HepG2 (cell line): ENCODE results near the gene CTDSP2. TPM values are rescaled to one million over a fixed set of nuclear protein-coding genes. Genes with fewer than 3 reads are reported as not detected.

ENCODE experiments used
- ATAC-seq: fragments of 200-7000 bp; cut with Tn5 transposase; 3 replicates; pipeline ENCODE4 v1.9.1; 2020; ENCODE audit warnings: mild to moderate bottlenecking, moderate library complexity
- BruUV-seq: library from RNA; stranded (reverse); fragments of 400-500 nt; replicated peaks from 2 replicates; lab custom pipeline; 2021; lab: Mats Ljungman, UMichigan
- CTCF ChIA-PET: fragments of 300-600 bp; formaldehyde crosslinking; extraction: SDS; loops from one replicate; lab custom pipeline; 2021; ENCODE audit warnings: low total read pairs, inconsistent platforms, low intra/inter-chr PET ratio; lab: Yijun Ruan, JAX
- POLR2A ChIA-PET: fragments of 350-600 bp; sonication (Branson Sonifier 250); formaldehyde crosslinking; loops from one replicate; lab custom pipeline; 2020; ENCODE audit warnings: antibody characterized with exemption, inconsistent platforms; lab: Yijun Ruan, JAX
- DNase-seq: peaks from one replicate; pipeline ENCODE4 v3.0.0-alpha.2; 2015; ENCODE audit warnings: low spot score
- FAIRE-seq: peaks from 3 replicates; lab custom pipeline; 2011; peaks lifted over from hg19 to GRCh38; lab: Jason Lieb, UNC
- H2AFZ ChIP-seq: one replicate; pipeline ENCODE4 v1.6.1; 2011; ENCODE audit warnings: low read length, inconsistent platforms
- H3K27ac ChIP-seq: fragments of 300-600 bp; 3 replicates; pipeline ENCODE4 v1.8.0; 2011; ENCODE audit warnings: mixed run types, mild to moderate bottlenecking, mixed read lengths, low read length, inconsistent platforms; ENCODE audit not compliant: insufficient read depth; ENCODE audit errors: extremely low read length
- H3K27me3 ChIP-seq, 2 experiments: fragments of 200-600 bp in 1 of 2; 2 replicates in 1 of 2; 3 replicates in 1 of 2; pipeline versions ENCODE4 v1.6.0 to v1.8.0; 2011; ENCODE audit warnings: low read length in 2 of 2, mild to moderate bottlenecking in 2 of 2, moderate library complexity in 2 of 2, inconsistent platforms in 1 of 2; ENCODE audit not compliant: insufficient read depth in 2 of 2, control insufficient read depth in 1 of 2
- H3K36me3 ChIP-seq, 2 experiments: fragments of 200-600 bp in 1 of 2; replicated peaks in 1 of 2; 2 replicates in 1 of 2; 3 replicates in 1 of 2; pipeline versions ENCODE4 v1.5.1 to v1.8.0; 2011; ENCODE audit warnings: low read length in 2 of 2, inconsistent platforms in 1 of 2; ENCODE audit not compliant: insufficient read depth in 2 of 2, control insufficient read depth in 1 of 2
- H3K4me1 ChIP-seq: 2 replicates; pipeline ENCODE4 v1.5.1; 2012; ENCODE audit warnings: low read length, inconsistent platforms; ENCODE audit not compliant: insufficient read depth
- H3K4me2 ChIP-seq: 2 replicates; pipeline ENCODE4 v1.6.0; 2011; ENCODE audit warnings: low read depth, low read length, inconsistent platforms
- H3K4me3 ChIP-seq, 3 experiments: fragments of 200-600 bp in 1 of 3; sonication (generic), shearing (Covaris generic) in 1 of 3; replicated peaks in 1 of 3; 2 replicates each; pipeline ENCODE4 v1.5.1; 2011 to 2016; ENCODE audit warnings: low read length in 3 of 3, inconsistent platforms in 2 of 3, low read depth in 2 of 3, mild to moderate bottlenecking in 2 of 3, control low read depth in 1 of 3, mixed read lengths in 1 of 3; ENCODE audit not compliant: insufficient read depth in 1 of 3
- H3K79me2 ChIP-seq: one replicate; pipeline ENCODE4 v1.6.1; 2011; ENCODE audit warnings: low read length, inconsistent platforms; ENCODE audit not compliant: insufficient read depth
- H3K9ac ChIP-seq: 2 replicates; pipeline ENCODE4 v1.6.0; 2011; ENCODE audit warnings: mild to moderate bottlenecking, low read depth, low read length, inconsistent platforms; ENCODE audit not compliant: insufficient read depth
- H3K9me3 ChIP-seq: 2 replicates; pipeline ENCODE4 v1.5.1; 2012; ENCODE audit warnings: mild to moderate bottlenecking, low read length
- H4K20me1 ChIP-seq: 2 replicates; pipeline ENCODE4 v1.6.0; 2011; ENCODE audit warnings: inconsistent platforms, mild to moderate bottlenecking, low read length, moderate library complexity; ENCODE audit not compliant: insufficient read depth
- BCL6 ChIP-seq: IDR thresholded peaks from 2 replicates; pipeline ENCODE4 v1.6.1; 2016; ENCODE audit warnings: missing genetic modification reagents, missing compliant biosample characterization
- HOXD1 ChIP-seq: sonication (generic); formaldehyde crosslinking; IDR thresholded peaks from 2 replicates; pipeline ENCODE4 v1.5.0; 2020; ENCODE audit warnings: missing genetic modification reagents
- MTF1 ChIP-seq: sonication (generic); formaldehyde crosslinking; IDR thresholded peaks from 2 replicates; pipeline ENCODE4 v1.5.0; 2020; ENCODE audit warnings: missing genetic modification reagents
- POGZ ChIP-seq: sonication (generic); formaldehyde crosslinking; IDR thresholded peaks from 2 replicates; pipeline ENCODE4 v1.4.0; 2020; ENCODE audit warnings: mild to moderate bottlenecking, missing genetic modification reagents
- RFX1 ChIP-seq: fragments of 450-650 bp; IDR thresholded peaks from 2 replicates; pipeline ENCODE4 v1.6.1; 2017
- SSRP1 ChIP-seq: IDR thresholded peaks from 2 replicates; pipeline ENCODE4 v1.6.1; 2016; ENCODE audit warnings: control low read depth
- ZNF7 ChIP-seq: IDR thresholded peaks from 2 replicates; pipeline ENCODE4 v1.6.1; 2016; ENCODE audit warnings: missing biosample characterization, missing genetic modification reagents
- ZNF768 ChIP-seq: sonication (generic); formaldehyde crosslinking; IDR thresholded peaks from 2 replicates; pipeline ENCODE4 v1.4.0; 2020; ENCODE audit warnings: missing genetic modification reagents
- WGBS: methylation state at CpG from one replicate; pipeline ENCODE4 v1.1.6; 2017; ENCODE audit warnings: low lambda C conversion rate; 5-methylcytosine and 5-hydroxymethylcytosine counted together
- in situ Hi-C: cut with HindIII; loops from 2 replicates; pipeline ENCODE4 v1.10.0; 2017; ENCODE audit warnings: low pct_unique_long_range_greater_than_20kb; ENCODE audit not compliant: extremely low pct_ligation_motif_present
- intact Hi-C: fragments of 100-400 bp; cut with micrococcal nuclease; formaldehyde crosslinking; loops from one replicate; pipeline ENCODE4 v1.10.0; 2022; ENCODE audit not compliant: unreplicated experiment
- polyA plus RNA-seq, 8 experiments: library from polyadenylated mRNA; depleted of rRNA in 3 of 8; stranded (reverse) in 7 of 8; unstranded in 1 of 8; fragments of >200 nt; fragmentation: Illumina TruSeq in 4 of 8; extraction: Trizol in 4 of 8; gene quantifications; 2 replicates each; pipeline versions ENCODE4 v1.2.1 to v1.2.3, GENCODE V29; 2011 to 2016; ENCODE audit warnings: low read depth in 4 of 8, missing spikeins in 1 of 8, mixed read lengths in 1 of 8; ENCODE audit not compliant: insufficient read depth in 1 of 8
- total RNA-seq, 5 experiments: library from RNA; depleted of rRNA; stranded (reverse); fragments of >200 nt; fragmentation: Illumina TruSeq; extraction: Trizol; gene quantifications; 2 replicates each; pipeline ENCODE4 v1.2.3, GENCODE V29; 2016; ENCODE audit warnings: low read depth in 1 of 5
- TF ChIP-seq, protein P1 (sequence below): sonication (generic); formaldehyde crosslinking; IDR thresholded peaks from 2 replicates; pipeline ENCODE4 v1.8.0; 2022; ENCODE audit warnings: missing genetic modification reagents, mild to moderate bottlenecking, inconsistent platforms, borderline replicate concordance
- TF ChIP-seq, protein P2 (sequence below): sonication (generic); formaldehyde crosslinking; IDR thresholded peaks from 2 replicates; pipeline ENCODE4 v1.8.0; 2022; ENCODE audit warnings: missing genetic modification reagents, low read depth, mild to moderate bottlenecking, borderline replicate concordance
- TF ChIP-seq, protein P3 (sequence below): IDR thresholded peaks from 2 replicates; pipeline ENCODE4 v1.6.1; 2016; ENCODE audit warnings: low read depth, missing genetic modification reagents, missing compliant biosample characterization
- TF ChIP-seq, protein P4 (sequence below): sonication (generic); formaldehyde crosslinking; IDR thresholded peaks from 2 replicates; pipeline ENCODE4 v1.5.0; 2020; ENCODE audit warnings: missing genetic modification reagents
- TF ChIP-seq, protein P5 (sequence below): sonication (generic); formaldehyde crosslinking; IDR thresholded peaks from 2 replicates; pipeline ENCODE4 v1.8.1; 2023; ENCODE audit warnings: mild to moderate bottlenecking, inconsistent platforms, moderate library complexity, missing genetic modification reagents, borderline replicate concordance

CTDSP2 gene
- total and polyA plus RNA-seq, 2 of the 13 experiments (the other 11 are each of a cell fraction or from before 2014, with no cell fraction given) = 38.1 to 82.5 TPM

DNA sequence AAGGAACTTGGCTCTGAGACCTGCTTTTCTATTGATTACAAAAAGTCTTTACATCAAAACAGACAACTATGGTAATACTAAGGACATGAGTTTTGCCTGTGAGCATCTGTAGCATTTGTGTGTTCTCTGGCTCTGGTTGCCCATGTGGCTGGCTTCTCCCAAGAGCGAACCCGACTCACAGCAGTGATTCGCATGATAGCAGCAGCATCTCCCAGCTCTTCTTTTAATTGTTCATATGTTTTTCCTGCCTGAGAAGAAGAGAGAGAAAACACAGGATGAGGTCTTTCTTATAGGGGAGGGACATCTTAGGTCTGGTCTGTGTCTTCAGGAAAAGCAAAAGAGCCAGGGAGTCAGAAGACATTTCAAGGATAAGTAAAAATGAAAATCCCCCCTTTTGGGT is 45.6 kb downstream of the CTDSP2 start:
- Histone ChIP-seq H4K20me1 (0 out of 2 replicates have a peak, but pooled peaks cover 3% of the 10 kb centered on the region), H3K9me3 (no peaks in the 10 kb centered on the region)
- TF ChIP-seq, protein P1, sequence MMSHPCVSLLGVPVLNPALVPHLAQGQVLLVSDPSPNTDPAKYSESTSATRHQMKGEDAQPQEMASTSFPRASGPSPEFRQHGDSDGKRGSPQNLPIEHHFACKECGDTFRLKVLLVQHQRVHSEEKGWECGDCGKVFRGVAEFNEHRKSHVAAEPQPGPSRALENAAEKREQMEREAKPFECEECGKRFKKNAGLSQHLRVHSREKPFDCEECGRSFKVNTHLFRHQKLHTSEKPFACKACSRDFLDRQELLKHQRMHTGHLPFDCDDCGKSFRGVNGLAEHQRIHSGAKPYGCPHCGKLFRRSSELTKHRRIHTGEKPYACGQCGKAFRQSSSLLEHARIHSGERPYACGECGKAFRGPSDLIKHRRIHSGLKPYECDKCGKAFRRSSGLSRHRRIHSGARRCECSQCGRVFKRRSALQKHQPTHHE (CRISPR knock-in tag) = no peak
- TF ChIP-seq ZNF7 (no peak), SSRP1 (no peak), MTF1 (CRISPR knock-in tag) (no peak), BCL6 (CRISPR knock-in tag) (no peak), HOXD1 (CRISPR knock-in tag) (no peak), ZNF768 (no peak), POGZ (CRISPR knock-in tag) (no peak), RFX1 (no peak)
- TF ChIP-seq, protein P2, sequence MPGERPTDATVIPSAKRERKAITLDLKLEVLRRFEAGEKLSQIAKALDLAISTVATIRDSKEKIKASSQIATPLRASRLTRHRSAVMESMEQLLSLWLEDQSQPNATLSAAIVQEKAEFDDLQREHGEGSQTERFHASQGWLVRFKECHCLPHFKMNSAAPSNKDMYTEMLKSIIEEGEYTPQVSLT (CRISPR knock-in tag) = no peak
- TF ChIP-seq, protein P3, sequence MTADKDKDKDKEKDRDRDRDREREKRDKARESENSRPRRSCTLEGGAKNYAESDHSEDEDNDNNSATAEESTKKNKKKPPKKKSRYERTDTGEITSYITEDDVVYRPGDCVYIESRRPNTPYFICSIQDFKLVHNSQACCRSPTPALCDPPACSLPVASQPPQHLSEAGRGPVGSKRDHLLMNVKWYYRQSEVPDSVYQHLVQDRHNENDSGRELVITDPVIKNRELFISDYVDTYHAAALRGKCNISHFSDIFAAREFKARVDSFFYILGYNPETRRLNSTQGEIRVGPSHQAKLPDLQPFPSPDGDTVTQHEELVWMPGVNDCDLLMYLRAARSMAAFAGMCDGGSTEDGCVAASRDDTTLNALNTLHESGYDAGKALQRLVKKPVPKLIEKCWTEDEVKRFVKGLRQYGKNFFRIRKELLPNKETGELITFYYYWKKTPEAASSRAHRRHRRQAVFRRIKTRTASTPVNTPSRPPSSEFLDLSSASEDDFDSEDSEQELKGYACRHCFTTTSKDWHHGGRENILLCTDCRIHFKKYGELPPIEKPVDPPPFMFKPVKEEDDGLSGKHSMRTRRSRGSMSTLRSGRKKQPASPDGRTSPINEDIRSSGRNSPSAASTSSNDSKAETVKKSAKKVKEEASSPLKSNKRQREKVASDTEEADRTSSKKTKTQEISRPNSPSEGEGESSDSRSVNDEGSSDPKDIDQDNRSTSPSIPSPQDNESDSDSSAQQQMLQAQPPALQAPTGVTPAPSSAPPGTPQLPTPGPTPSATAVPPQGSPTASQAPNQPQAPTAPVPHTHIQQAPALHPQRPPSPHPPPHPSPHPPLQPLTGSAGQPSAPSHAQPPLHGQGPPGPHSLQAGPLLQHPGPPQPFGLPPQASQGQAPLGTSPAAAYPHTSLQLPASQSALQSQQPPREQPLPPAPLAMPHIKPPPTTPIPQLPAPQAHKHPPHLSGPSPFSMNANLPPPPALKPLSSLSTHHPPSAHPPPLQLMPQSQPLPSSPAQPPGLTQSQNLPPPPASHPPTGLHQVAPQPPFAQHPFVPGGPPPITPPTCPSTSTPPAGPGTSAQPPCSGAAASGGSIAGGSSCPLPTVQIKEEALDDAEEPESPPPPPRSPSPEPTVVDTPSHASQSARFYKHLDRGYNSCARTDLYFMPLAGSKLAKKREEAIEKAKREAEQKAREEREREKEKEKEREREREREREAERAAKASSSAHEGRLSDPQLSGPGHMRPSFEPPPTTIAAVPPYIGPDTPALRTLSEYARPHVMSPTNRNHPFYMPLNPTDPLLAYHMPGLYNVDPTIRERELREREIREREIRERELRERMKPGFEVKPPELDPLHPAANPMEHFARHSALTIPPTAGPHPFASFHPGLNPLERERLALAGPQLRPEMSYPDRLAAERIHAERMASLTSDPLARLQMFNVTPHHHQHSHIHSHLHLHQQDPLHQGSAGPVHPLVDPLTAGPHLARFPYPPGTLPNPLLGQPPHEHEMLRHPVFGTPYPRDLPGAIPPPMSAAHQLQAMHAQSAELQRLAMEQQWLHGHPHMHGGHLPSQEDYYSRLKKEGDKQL (CRISPR knock-in tag) = no peak
- TF ChIP-seq, protein P4, sequence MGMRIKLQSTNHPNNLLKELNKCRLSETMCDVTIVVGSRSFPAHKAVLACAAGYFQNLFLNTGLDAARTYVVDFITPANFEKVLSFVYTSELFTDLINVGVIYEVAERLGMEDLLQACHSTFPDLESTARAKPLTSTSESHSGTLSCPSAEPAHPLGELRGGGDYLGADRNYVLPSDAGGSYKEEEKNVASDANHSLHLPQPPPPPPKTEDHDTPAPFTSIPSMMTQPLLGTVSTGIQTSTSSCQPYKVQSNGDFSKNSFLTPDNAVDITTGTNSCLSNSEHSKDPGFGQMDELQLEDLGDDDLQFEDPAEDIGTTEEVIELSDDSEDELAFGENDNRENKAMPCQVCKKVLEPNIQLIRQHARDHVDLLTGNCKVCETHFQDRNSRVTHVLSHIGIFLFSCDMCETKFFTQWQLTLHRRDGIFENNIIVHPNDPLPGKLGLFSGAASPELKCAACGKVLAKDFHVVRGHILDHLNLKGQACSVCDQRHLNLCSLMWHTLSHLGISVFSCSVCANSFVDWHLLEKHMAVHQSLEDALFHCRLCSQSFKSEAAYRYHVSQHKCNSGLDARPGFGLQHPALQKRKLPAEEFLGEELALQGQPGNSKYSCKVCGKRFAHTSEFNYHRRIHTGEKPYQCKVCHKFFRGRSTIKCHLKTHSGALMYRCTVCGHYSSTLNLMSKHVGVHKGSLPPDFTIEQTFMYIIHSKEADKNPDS (CRISPR knock-in tag) = no peak
- TF ChIP-seq, protein P5, sequence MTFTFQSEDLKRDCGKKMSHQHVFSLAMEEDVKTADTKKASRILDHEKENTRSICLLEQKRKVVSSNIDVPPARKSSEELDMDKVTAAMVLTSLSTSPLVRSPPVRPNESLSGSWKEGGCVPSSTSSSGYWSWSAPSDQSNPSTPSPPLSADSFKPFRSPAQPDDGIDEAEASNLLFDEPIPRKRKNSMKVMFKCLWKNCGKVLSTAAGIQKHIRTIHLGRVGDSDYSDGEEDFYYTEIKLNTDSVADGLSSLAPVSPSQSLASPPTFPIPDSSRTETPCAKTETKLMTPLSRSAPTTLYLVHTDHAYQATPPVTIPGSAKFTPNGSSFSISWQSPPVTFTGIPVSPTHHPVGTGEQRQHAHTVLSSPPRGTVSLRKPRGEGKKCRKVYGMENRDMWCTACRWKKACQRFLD (CRISPR knock-in tag) = no peak
- TF ChIP-seq, all 625 proteins: peak for 0
- Histone ChIP-seq H2AFZ (no peak overlapping the region), H3K79me2 (no peaks in the 10 kb centered on the region), H3K9ac (no peak overlapping the region), H3K27me3 (no peaks in the 10 kb centered on the region), H3K36me3 (peaks cover 8 to 35% of the 10 kb centered on the region in 2 experiments), H3K4me2 (no peak overlapping the region), H3K4me3 (no peak overlapping the region), H3K4me1 (no peaks in the 10 kb centered on the region), H3K27ac (no peak overlapping the region)
- CTCF ChIA-PET = interaction anchor here (0.7 kb wide), 1 partner anchor 104 kb away, joined by 3 read pairs; no protein-coding TSS in a partner anchor
- intact Hi-C loops (no loop called here), in situ Hi-C loops (no loop called here)
- POLR2A ChIA-PET = no interaction called here
- DNase-seq = no peak
- no peak for ATAC-seq
- no TSS peak for BruUV-seq
- WGBS = 100% methylated on average over 3 of the region's 3 CpGs
- FAIRE-seq = no peak
